Measurements from ENCODE around the gene OLFML2A.

DNA sequence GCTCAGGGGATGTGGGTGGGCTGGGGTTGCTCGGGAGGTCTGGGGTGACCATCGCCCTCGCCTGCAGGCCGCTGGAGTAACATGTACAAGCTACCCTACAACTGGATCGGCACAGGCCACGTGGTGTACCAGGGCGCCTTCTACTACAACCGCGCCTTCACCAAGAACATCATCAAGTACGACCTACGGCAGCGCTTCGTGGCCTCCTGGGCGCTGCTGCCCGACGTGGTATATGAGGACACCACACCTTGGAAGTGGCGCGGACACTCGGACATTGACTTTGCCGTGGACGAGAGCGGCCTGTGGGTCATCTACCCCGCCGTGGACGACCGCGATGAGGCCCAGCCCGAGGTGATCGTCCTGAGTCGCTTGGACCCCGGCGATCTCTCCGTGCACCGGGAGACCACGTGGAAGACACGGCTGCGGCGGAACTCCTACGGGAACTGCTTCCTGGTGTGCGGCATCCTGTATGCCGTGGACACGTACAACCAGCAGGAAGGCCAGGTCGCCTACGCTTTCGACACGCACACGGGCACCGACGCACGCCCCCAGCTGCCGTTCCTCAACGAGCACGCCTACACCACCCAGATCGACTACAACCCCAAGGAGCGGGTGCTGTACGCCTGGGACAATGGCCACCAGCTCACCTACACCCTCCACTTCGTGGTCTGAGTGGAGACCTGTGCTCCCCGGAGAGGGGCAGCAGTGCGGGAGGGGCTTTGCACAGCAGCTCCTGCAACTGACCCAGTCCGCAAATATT, 33.0 kb downstream of the OLFML2A start:
- TF ChIP-seq, protein P1, sequence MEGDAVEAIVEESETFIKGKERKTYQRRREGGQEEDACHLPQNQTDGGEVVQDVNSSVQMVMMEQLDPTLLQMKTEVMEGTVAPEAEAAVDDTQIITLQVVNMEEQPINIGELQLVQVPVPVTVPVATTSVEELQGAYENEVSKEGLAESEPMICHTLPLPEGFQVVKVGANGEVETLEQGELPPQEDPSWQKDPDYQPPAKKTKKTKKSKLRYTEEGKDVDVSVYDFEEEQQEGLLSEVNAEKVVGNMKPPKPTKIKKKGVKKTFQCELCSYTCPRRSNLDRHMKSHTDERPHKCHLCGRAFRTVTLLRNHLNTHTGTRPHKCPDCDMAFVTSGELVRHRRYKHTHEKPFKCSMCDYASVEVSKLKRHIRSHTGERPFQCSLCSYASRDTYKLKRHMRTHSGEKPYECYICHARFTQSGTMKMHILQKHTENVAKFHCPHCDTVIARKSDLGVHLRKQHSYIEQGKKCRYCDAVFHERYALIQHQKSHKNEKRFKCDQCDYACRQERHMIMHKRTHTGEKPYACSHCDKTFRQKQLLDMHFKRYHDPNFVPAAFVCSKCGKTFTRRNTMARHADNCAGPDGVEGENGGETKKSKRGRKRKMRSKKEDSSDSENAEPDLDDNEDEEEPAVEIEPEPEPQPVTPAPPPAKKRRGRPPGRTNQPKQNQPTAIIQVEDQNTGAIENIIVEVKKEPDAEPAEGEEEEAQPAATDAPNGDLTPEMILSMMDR (conservative IDR thresholded peaks at IDR 0.05; ENCODE audit: low read length) = no peak
- no peak for TF ChIP-seq EZH2phosphoT487 (IDR thresholded peaks at IDR 0.05; ENCODE audit: borderline replicate concordance)
